GM23338 (cell line): ENCODE measurements around the gene XXYLT1.

ENCODE experiments used
- CREB1 ChIP-seq: fragments of 250-450 bp; sonication (Bioruptor Pico); IDR thresholded peaks from 2 replicates; pipeline ENCODE4 v1.5.0; 2020; ENCODE audit warnings: low read depth, mild to moderate bottlenecking, moderate library complexity
- EZH2 ChIP-seq: fragments of 200-600 bp; sonication (generic); IDR thresholded peaks from one replicate; pipeline ENCODE4 v1.8.0; 2017; ENCODE audit warnings: antibody characterized with exemption, mild to moderate bottlenecking, low read depth; ENCODE audit not compliant: unreplicated experiment
- EZH2phosphoT487 ChIP-seq: fragments of 200-600 bp; sonication (generic); IDR thresholded peaks from one replicate; pipeline ENCODE4 v1.8.1; 2018; ENCODE audit warnings: antibody characterized with exemption; ENCODE audit not compliant: unreplicated experiment
- JUNB ChIP-seq: IDR thresholded peaks from one replicate; pipeline ENCODE4 v1.6.1; 2016; ENCODE audit warnings: antibody characterized with exemption; ENCODE audit not compliant: unreplicated experiment
- NANOG ChIP-seq: IDR thresholded peaks from 2 replicates; pipeline ENCODE4 v1.6.1; 2016; ENCODE audit warnings: antibody characterized with exemption, borderline replicate concordance
- POLR2AphosphoS5 ChIP-seq: IDR thresholded peaks from 2 replicates; pipeline ENCODE4 v1.6.1; 2016; ENCODE audit warnings: antibody characterized with exemption, low read depth
- STAT1 ChIP-seq: IDR thresholded peaks from one replicate; pipeline ENCODE4 v1.6.1; 2016; ENCODE audit warnings: antibody characterized with exemption; ENCODE audit not compliant: unreplicated experiment
- ZNF114 ChIP-seq: fragments of 250-450 bp; sonication (Bioruptor Pico); IDR thresholded peaks from 2 replicates; pipeline ENCODE4 v1.5.0; 2020; ENCODE audit warnings: mild to moderate bottlenecking, moderate library complexity
- TF ChIP-seq, protein P1 (sequence below), 2 experiments: fragments of 200-600 bp in 1 of 2; sonication (generic) in 1 of 2; conservative IDR thresholded peaks; 2 replicates each; pipeline versions ENCODE4 v1.5.1 to v1.6.1; 2016 to 2017; ENCODE audit warnings: antibody characterized with exemption in 2 of 2, low read depth in 2 of 2, mild to moderate bottlenecking in 2 of 2, moderate library complexity in 1 of 2
- TF ChIP-seq, protein P2 (sequence below): IDR thresholded peaks from 2 replicates; pipeline ENCODE4 v1.6.1; 2016; ENCODE audit warnings: antibody characterized with exemption
- TF ChIP-seq, protein P3 (sequence below): IDR thresholded peaks from one replicate; pipeline ENCODE4 v1.6.1; 2018; ENCODE audit warnings: antibody characterized with exemption; ENCODE audit not compliant: unreplicated experiment

DNA sequence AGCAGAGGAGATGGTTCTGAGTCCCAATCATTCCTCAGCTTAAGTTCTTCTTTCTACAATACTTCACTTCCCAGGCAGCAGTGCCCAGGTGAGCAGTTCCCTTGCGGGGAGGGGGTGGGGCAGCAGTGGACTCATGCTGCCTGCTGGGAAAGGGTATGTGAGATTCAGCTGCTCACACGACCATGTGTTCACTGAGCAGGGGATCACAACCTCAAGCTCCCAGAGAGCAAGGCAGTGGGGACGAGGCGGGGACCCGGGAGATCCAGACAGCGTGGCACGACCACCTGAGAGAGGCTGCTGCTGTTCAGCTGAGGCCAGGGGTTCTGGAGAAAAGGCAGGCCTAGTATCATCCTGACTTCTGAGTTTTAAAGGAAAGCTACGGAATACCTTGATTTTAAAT is 166.6 kb downstream of the XXYLT1 start:
- TF ChIP-seq, protein P1, sequence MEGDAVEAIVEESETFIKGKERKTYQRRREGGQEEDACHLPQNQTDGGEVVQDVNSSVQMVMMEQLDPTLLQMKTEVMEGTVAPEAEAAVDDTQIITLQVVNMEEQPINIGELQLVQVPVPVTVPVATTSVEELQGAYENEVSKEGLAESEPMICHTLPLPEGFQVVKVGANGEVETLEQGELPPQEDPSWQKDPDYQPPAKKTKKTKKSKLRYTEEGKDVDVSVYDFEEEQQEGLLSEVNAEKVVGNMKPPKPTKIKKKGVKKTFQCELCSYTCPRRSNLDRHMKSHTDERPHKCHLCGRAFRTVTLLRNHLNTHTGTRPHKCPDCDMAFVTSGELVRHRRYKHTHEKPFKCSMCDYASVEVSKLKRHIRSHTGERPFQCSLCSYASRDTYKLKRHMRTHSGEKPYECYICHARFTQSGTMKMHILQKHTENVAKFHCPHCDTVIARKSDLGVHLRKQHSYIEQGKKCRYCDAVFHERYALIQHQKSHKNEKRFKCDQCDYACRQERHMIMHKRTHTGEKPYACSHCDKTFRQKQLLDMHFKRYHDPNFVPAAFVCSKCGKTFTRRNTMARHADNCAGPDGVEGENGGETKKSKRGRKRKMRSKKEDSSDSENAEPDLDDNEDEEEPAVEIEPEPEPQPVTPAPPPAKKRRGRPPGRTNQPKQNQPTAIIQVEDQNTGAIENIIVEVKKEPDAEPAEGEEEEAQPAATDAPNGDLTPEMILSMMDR (conservative IDR thresholded peaks at IDR 0.05; ENCODE audit: low read depth in 2 of 2): no peak
- TF ChIP-seq CREB1 (CRISPR knock-in tag): no peak
- TF ChIP-seq, protein P2, sequence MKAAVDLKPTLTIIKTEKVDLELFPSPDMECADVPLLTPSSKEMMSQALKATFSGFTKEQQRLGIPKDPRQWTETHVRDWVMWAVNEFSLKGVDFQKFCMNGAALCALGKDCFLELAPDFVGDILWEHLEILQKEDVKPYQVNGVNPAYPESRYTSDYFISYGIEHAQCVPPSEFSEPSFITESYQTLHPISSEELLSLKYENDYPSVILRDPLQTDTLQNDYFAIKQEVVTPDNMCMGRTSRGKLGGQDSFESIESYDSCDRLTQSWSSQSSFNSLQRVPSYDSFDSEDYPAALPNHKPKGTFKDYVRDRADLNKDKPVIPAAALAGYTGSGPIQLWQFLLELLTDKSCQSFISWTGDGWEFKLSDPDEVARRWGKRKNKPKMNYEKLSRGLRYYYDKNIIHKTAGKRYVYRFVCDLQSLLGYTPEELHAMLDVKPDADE: no peak
- no peak for TF ChIP-seq EZH2
- TF ChIP-seq POLR2AphosphoS5: no peak
- TF ChIP-seq, protein P3, sequence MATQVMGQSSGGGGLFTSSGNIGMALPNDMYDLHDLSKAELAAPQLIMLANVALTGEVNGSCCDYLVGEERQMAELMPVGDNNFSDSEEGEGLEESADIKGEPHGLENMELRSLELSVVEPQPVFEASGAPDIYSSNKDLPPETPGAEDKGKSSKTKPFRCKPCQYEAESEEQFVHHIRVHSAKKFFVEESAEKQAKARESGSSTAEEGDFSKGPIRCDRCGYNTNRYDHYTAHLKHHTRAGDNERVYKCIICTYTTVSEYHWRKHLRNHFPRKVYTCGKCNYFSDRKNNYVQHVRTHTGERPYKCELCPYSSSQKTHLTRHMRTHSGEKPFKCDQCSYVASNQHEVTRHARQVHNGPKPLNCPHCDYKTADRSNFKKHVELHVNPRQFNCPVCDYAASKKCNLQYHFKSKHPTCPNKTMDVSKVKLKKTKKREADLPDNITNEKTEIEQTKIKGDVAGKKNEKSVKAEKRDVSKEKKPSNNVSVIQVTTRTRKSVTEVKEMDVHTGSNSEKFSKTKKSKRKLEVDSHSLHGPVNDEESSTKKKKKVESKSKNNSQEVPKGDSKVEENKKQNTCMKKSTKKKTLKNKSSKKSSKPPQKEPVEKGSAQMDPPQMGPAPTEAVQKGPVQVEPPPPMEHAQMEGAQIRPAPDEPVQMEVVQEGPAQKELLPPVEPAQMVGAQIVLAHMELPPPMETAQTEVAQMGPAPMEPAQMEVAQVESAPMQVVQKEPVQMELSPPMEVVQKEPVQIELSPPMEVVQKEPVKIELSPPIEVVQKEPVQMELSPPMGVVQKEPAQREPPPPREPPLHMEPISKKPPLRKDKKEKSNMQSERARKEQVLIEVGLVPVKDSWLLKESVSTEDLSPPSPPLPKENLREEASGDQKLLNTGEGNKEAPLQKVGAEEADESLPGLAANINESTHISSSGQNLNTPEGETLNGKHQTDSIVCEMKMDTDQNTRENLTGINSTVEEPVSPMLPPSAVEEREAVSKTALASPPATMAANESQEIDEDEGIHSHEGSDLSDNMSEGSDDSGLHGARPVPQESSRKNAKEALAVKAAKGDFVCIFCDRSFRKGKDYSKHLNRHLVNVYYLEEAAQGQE: no peak
- TF ChIP-seq EZH2phosphoT487: no peak
- no peak for TF ChIP-seq STAT1
- TF ChIP-seq JUNB: no peak
- no peak for TF ChIP-seq ZNF114
- TF ChIP-seq NANOG: no peak
